ENCODE measurements around the gene ADK.

ADK gene

GRCh38 chr10:74190494-74190893, 39.5 kb downstream of the ADK start:
- TF ChIP-seq FOXP2 (optimal IDR thresholded peaks at IDR 0.05; ENCODE audit: borderline replicate concordance, extremely low read depth, extremely low read length, insufficient read depth), result no peak
- no peak for TF ChIP-seq SIN3A (IDR thresholded peaks at IDR 0.05; ENCODE audit: borderline replicate concordance, insufficient read depth, low read length)
- TF ChIP-seq POLR2AphosphoS5 (IDR thresholded peaks at IDR 0.05; ENCODE audit: low read depth, low read length), result no peak
- TF ChIP-seq TAF1 (IDR thresholded peaks at IDR 0.05; ENCODE audit: borderline replicate concordance, insufficient read depth, low read length), result no peak
- TF ChIP-seq, protein P1, sequence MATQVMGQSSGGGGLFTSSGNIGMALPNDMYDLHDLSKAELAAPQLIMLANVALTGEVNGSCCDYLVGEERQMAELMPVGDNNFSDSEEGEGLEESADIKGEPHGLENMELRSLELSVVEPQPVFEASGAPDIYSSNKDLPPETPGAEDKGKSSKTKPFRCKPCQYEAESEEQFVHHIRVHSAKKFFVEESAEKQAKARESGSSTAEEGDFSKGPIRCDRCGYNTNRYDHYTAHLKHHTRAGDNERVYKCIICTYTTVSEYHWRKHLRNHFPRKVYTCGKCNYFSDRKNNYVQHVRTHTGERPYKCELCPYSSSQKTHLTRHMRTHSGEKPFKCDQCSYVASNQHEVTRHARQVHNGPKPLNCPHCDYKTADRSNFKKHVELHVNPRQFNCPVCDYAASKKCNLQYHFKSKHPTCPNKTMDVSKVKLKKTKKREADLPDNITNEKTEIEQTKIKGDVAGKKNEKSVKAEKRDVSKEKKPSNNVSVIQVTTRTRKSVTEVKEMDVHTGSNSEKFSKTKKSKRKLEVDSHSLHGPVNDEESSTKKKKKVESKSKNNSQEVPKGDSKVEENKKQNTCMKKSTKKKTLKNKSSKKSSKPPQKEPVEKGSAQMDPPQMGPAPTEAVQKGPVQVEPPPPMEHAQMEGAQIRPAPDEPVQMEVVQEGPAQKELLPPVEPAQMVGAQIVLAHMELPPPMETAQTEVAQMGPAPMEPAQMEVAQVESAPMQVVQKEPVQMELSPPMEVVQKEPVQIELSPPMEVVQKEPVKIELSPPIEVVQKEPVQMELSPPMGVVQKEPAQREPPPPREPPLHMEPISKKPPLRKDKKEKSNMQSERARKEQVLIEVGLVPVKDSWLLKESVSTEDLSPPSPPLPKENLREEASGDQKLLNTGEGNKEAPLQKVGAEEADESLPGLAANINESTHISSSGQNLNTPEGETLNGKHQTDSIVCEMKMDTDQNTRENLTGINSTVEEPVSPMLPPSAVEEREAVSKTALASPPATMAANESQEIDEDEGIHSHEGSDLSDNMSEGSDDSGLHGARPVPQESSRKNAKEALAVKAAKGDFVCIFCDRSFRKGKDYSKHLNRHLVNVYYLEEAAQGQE (IDR thresholded peaks at IDR 0.05; ENCODE audit: insufficient read depth in 1 of 2, low read depth in 2 of 2, low read length in 2 of 2), result no peak

DNA sequence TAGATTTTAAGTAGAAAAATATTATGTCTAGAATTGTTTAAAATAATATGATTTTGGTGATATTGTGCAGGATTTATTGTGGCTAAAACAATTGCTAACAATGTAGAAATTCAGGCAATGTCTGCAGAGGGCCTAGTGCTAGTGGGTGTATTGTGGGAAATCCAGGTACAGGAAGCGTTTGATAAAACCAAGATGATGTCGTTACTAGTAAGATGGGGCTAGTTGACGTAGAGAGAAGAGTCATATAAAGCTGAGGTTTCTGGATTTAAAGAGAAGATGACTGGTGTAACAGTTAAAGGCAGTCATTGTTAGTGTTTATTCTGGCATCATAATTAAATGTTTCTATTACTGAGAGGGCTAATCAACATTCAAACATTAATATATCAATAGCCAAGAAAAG, 43.5 kb downstream of the ADK start:
- TF ChIP-seq TAF1 (IDR thresholded peaks at IDR 0.05; ENCODE audit: borderline replicate concordance, insufficient read depth, low read length) (no peak), FOXP2 (optimal IDR thresholded peaks at IDR 0.05; ENCODE audit: borderline replicate concordance, extremely low read depth, extremely low read length, insufficient read depth) (no peak), SIN3A (IDR thresholded peaks at IDR 0.05; ENCODE audit: borderline replicate concordance, insufficient read depth, low read length) (no peak)

DNA sequence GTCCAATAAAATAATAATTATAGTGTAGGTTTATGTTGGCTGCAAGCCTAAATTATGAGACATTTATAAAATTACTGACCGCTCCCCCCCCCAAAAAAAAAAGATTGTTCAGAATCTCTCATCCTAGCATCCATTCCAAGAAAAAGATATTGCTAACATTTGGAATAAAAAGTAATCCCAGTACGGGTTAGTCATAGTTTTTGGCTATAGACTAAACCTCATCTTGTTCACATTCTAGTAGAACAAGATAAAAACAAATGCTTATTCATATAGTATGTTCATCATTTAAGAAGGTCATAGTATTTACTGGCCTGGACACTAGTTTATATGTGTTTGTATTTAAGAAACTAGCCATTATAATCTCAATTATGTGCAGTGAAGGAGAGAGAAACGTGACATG, 44.0 kb downstream of the ADK start:
- TF ChIP-seq POLR2AphosphoS5 (IDR thresholded peaks at IDR 0.05; ENCODE audit: low read depth, low read length), result no peak
- no peak for TF ChIP-seq TAF1 (IDR thresholded peaks at IDR 0.05; ENCODE audit: borderline replicate concordance, insufficient read depth, low read length)
- TF ChIP-seq SIN3A (IDR thresholded peaks at IDR 0.05; ENCODE audit: borderline replicate concordance, insufficient read depth, low read length), result no peak
- no peak for TF ChIP-seq FOXP2 (optimal IDR thresholded peaks at IDR 0.05; ENCODE audit: borderline replicate concordance, extremely low read depth, extremely low read length, insufficient read depth)
- TF ChIP-seq, protein P1 (IDR thresholded peaks at IDR 0.05; ENCODE audit: insufficient read depth in 1 of 2, low read depth in 2 of 2, low read length in 2 of 2), result no peak

- TF ChIP-seq POLR2AphosphoS5 (IDR thresholded peaks at IDR 0.05; ENCODE audit: low read depth, low read length), result no peak
- TF ChIP-seq FOXP2 (optimal IDR thresholded peaks at IDR 0.05; ENCODE audit: borderline replicate concordance, extremely low read depth, extremely low read length, insufficient read depth), result no peak
- TF ChIP-seq, protein P1 (IDR thresholded peaks at IDR 0.05; ENCODE audit: insufficient read depth in 1 of 2, low read depth in 2 of 2, low read length in 2 of 2), result no peak
Observed at GRCh38 chr10:74199315-74199714, 48.3 kb downstream of the ADK start.

- no peak for TF ChIP-seq SIN3A (IDR thresholded peaks at IDR 0.05; ENCODE audit: borderline replicate concordance, insufficient read depth, low read length)
- TF ChIP-seq FOXP2 (optimal IDR thresholded peaks at IDR 0.05; ENCODE audit: borderline replicate concordance, extremely low read depth, extremely low read length, insufficient read depth), result no peak
- TF ChIP-seq POLR2AphosphoS5 (IDR thresholded peaks at IDR 0.05; ENCODE audit: low read depth, low read length), result no peak
- TF ChIP-seq TAF1 (IDR thresholded peaks at IDR 0.05; ENCODE audit: borderline replicate concordance, insufficient read depth, low read length), result no peak
- TF ChIP-seq, protein P1 (IDR thresholded peaks at IDR 0.05; ENCODE audit: insufficient read depth in 1 of 2, low read depth in 2 of 2, low read length in 2 of 2), result no peak
Observed at GRCh38 chr10:74202356-74202755, 51.3 kb downstream of the ADK start.
